SK-N-SH treated with all-trans-retinoic acid at 6 μM for 48 hours (cell line): ENCODE measurements around the gene GRIK2.

ENCODE experiments used
- ATAC-seq: fragments of 200-7000 bp; cut with Tn5 transposase; 3 replicates; pipeline ENCODE4 v1.9.1; 2020; ENCODE audit warnings: mild to moderate bottlenecking, moderate library complexity
- ARNTL ChIP-seq: fragments of 450-650 bp; formaldehyde crosslinking; IDR thresholded peaks from 2 replicates; pipeline ENCODE4 v1.5.0; 2020; ENCODE audit warnings: low read depth, mild to moderate bottlenecking, moderate library complexity, borderline replicate concordance
- BACH2 ChIP-seq: fragments of 250-450 bp; sonication (Bioruptor Pico); IDR thresholded peaks from 2 replicates; pipeline ENCODE4 v1.9.0; 2021; ENCODE audit warnings: mild to moderate bottlenecking, borderline replicate concordance
- CREB5 ChIP-seq: fragments of 250-450 bp; sonication (Bioruptor Pico); IDR thresholded peaks from 2 replicates; pipeline ENCODE4 v1.5.1; 2020; ENCODE audit warnings: low read depth, mild to moderate bottlenecking, moderate library complexity
- CSDC2 ChIP-seq: fragments of 250-450 bp; sonication (Bioruptor Pico); IDR thresholded peaks from 2 replicates; pipeline ENCODE4 v1.5.0; 2020; ENCODE audit warnings: mild to moderate bottlenecking, moderate library complexity
- CSRNP3 ChIP-seq: fragments of 250-450 bp; sonication (Bioruptor Pico); IDR thresholded peaks from 2 replicates; pipeline ENCODE4 v1.5.1; 2021; ENCODE audit warnings: mild to moderate bottlenecking, moderate library complexity
- ESRRG ChIP-seq: fragments of 250-450 bp; sonication (Bioruptor Pico); IDR thresholded peaks from 2 replicates; pipeline ENCODE4 v1.6.1; 2021; ENCODE audit warnings: mild to moderate bottlenecking
- GLIS3 ChIP-seq: fragments of 250-450 bp; sonication (Bioruptor Pico); IDR thresholded peaks from 2 replicates; pipeline ENCODE4 v1.5.0; 2020; ENCODE audit warnings: mild to moderate bottlenecking, moderate library complexity
- ISL1 ChIP-seq: fragments of 250-450 bp; sonication (Bioruptor Pico); IDR thresholded peaks from 2 replicates; pipeline ENCODE4 v2.1.2; 2022; ENCODE audit warnings: mild to moderate bottlenecking, moderate library complexity
- OSR1 ChIP-seq: fragments of 250-450 bp; sonication (Bioruptor Pico); IDR thresholded peaks from 2 replicates; pipeline ENCODE4 v1.8.0; 2022; ENCODE audit warnings: moderate library complexity, mild to moderate bottlenecking, inconsistent platforms
- PATZ1 ChIP-seq: fragments of 250-450 bp; sonication (Bioruptor Pico); IDR thresholded peaks from 2 replicates; pipeline ENCODE4 v1.8.0; 2020; ENCODE audit warnings: mild to moderate bottlenecking, moderate library complexity, borderline replicate concordance
- POU6F1 ChIP-seq: fragments of 250-450 bp; sonication (Bioruptor Pico); IDR thresholded peaks from 2 replicates; pipeline ENCODE4 v1.8.0; 2021; ENCODE audit warnings: low read depth, mild to moderate bottlenecking, moderate library complexity, borderline replicate concordance
- PPARA ChIP-seq: fragments of 250-450 bp; sonication (Bioruptor Pico); IDR thresholded peaks from 2 replicates; pipeline ENCODE4 v1.5.0; 2020; ENCODE audit warnings: mild to moderate bottlenecking, borderline replicate concordance
- RARB ChIP-seq: fragments of 250-450 bp; sonication (Bioruptor Pico); IDR thresholded peaks from 2 replicates; pipeline ENCODE4 v1.8.0; 2021; ENCODE audit warnings: mild to moderate bottlenecking, moderate library complexity
- SNAI2 ChIP-seq: fragments of 250-450 bp; sonication (Bioruptor Pico); IDR thresholded peaks from 2 replicates; pipeline ENCODE4 v1.5.0; 2020; ENCODE audit warnings: mild to moderate bottlenecking, moderate library complexity
- TCF4 ChIP-seq: fragments of 250-450 bp; sonication (Bioruptor Pico); IDR thresholded peaks from 2 replicates; pipeline ENCODE4 v1.8.0; 2021; ENCODE audit warnings: mild to moderate bottlenecking, moderate library complexity, borderline replicate concordance
- TOX ChIP-seq: fragments of 250-450 bp; sonication (Bioruptor Pico); IDR thresholded peaks from 2 replicates; pipeline ENCODE4 v1.8.0; 2021; ENCODE audit warnings: mild to moderate bottlenecking, moderate library complexity, borderline replicate concordance
- TSHZ2 ChIP-seq: fragments of 250-450 bp; sonication (Bioruptor Pico); IDR thresholded peaks from 2 replicates; pipeline ENCODE4 v1.5.0; 2020; ENCODE audit warnings: mild to moderate bottlenecking, moderate library complexity
- ZC3H10 ChIP-seq: fragments of 250-450 bp; sonication (Bioruptor Pico); IDR thresholded peaks from 2 replicates; pipeline ENCODE4 v1.5.1; 2021; ENCODE audit warnings: mild to moderate bottlenecking, moderate library complexity
- ZFP3 ChIP-seq: fragments of 250-450 bp; sonication (Bioruptor Pico); IDR thresholded peaks from 2 replicates; pipeline ENCODE4 v1.5.0; 2020; ENCODE audit warnings: mild to moderate bottlenecking, moderate library complexity
- ZFP30 ChIP-seq: fragments of 450-650 bp; formaldehyde crosslinking; IDR thresholded peaks from 2 replicates; pipeline ENCODE4 v1.5.0; 2022; ENCODE audit warnings: mild to moderate bottlenecking, moderate library complexity
- ZNF565 ChIP-seq: fragments of 450-650 bp; formaldehyde crosslinking; conservative IDR thresholded peaks from 2 replicates; pipeline ENCODE4 v1.5.0; 2020; ENCODE audit warnings: low read depth, mild to moderate bottlenecking, moderate library complexity
- ZNF70 ChIP-seq: fragments of 450-650 bp; formaldehyde crosslinking; IDR thresholded peaks from 2 replicates; pipeline ENCODE4 v1.5.0; 2020; ENCODE audit warnings: mild to moderate bottlenecking, moderate library complexity
- ZNF8 ChIP-seq: fragments of 450-650 bp; formaldehyde crosslinking; IDR thresholded peaks from 2 replicates; pipeline ENCODE4 v1.5.0; 2020; ENCODE audit warnings: mild to moderate bottlenecking, moderate library complexity

The GRIK2 gene

GRCh38 chr6:101703311-101703710, 309.8 kb downstream of the GRIK2 start:
- no peak for ATAC-seq

GRCh38 chr6:101705866-101706265, 312.4 kb downstream of the GRIK2 start:
- no peak for TF ChIP-seq RARB (CRISPR knock-in tag)
- TF ChIP-seq CREB5 (CRISPR knock-in tag): no peak
- no peak for TF ChIP-seq TCF4 (CRISPR knock-in tag)
- no peak for TF ChIP-seq TSHZ2 (CRISPR knock-in tag)
- no peak for TF ChIP-seq CSDC2 (CRISPR knock-in tag)
- TF ChIP-seq BACH2 (CRISPR knock-in tag): no peak
- TF ChIP-seq ZFP30 (CRISPR knock-in tag): no peak
- TF ChIP-seq SNAI2 (CRISPR knock-in tag): no peak
- TF ChIP-seq ISL1 (CRISPR knock-in tag): no peak
- no peak for TF ChIP-seq PPARA (CRISPR knock-in tag)
- no peak for TF ChIP-seq ZFP3
- no peak for TF ChIP-seq PATZ1 (CRISPR knock-in tag)
- no peak for TF ChIP-seq ZC3H10 (CRISPR knock-in tag)
- TF ChIP-seq ARNTL (CRISPR knock-in tag): no peak
- TF ChIP-seq OSR1 (CRISPR knock-in tag): no peak
- TF ChIP-seq TOX (CRISPR knock-in tag): no peak
- ATAC-seq: no peak

More at GRCh38 chr6:101703311-101703710, 309.8 kb downstream of the GRIK2 start:
- TF ChIP-seq ARNTL (CRISPR knock-in tag) (no peak), CREB5 (CRISPR knock-in tag) (no peak), RARB (CRISPR knock-in tag) (no peak), SNAI2 (CRISPR knock-in tag) (no peak), ESRRG (CRISPR knock-in tag) (no peak)

GRCh38 chr6:101706576-101706975, 313.1 kb downstream of the GRIK2 start:
- no peak for TF ChIP-seq ISL1 (CRISPR knock-in tag)
- no peak for TF ChIP-seq BACH2 (CRISPR knock-in tag)
- no peak for TF ChIP-seq CSDC2 (CRISPR knock-in tag)
- no peak for TF ChIP-seq SNAI2 (CRISPR knock-in tag)
- no peak for TF ChIP-seq RARB (CRISPR knock-in tag)
- TF ChIP-seq GLIS3 (CRISPR knock-in tag): no peak
- no peak for TF ChIP-seq ZNF70
- no peak for TF ChIP-seq ZC3H10 (CRISPR knock-in tag)
- no peak for TF ChIP-seq CSRNP3 (CRISPR knock-in tag)
- no peak for TF ChIP-seq PPARA (CRISPR knock-in tag)
- TF ChIP-seq ESRRG (CRISPR knock-in tag): no peak
- TF ChIP-seq ZNF8 (CRISPR knock-in tag): no peak
- no peak for TF ChIP-seq OSR1 (CRISPR knock-in tag)
- TF ChIP-seq ZNF565 (CRISPR knock-in tag): no peak
- no peak for TF ChIP-seq TOX (CRISPR knock-in tag)
- no peak for TF ChIP-seq POU6F1 (CRISPR knock-in tag)
- TF ChIP-seq ZFP30 (CRISPR knock-in tag): no peak
- TF ChIP-seq, all 23 proteins: peak for 0
- no peak for ATAC-seq
